ENCODE results near the gene ADPRHL1.

ADPRHL1 gene

DNA sequence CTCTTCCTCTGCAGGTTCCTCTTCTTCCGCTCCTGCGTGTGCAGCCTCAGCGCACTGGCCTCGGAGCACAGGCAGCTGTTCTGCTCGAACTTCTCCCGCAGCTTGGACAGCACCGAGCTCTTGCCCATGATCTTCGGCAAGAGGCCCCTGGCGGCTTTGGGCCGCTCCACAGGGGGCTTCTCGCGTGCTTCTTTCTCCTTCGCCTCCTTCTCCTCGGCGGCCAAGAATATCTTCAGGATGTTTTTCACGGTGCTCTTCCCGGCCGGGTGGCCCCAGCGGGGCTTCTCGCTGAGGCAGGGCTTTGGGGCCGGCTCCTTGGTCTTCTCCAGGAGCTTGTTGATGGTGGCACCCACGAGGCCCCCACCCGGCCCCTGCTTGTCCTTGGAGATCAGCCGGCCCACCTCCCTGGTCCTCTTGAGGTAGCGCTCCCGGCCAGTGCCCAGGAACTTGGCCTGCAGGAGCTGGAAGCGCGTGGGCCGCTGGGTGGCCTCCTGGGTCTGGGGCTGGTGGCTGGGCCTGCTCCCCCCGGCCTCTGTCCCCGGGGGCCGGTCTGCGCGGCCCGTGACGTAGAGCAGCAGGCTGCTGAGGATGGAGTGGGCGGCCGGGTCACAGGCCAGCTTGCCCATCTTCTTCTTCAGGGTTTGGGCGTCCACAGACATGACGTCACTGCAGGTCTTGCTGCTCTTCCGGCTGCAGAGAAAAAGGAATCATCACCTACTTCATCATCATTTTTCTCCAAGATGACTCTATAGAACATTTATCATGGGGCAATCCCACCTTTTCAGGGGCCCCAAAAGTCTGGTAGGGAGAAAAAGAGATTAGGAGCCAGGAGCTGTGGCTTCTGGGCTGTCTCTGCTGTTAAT lies 45.5 kb downstream of the ADPRHL1 start:
- H3K4me3 ChIP-seq (ENCODE audit: low read length), result no peak overlapping the region
- H3K9me3 ChIP-seq (ENCODE audit: control insufficient read depth, low read length), result no peaks in the 10 kb centered on the region
- H3K27me3 ChIP-seq (ENCODE audit: control insufficient read depth, insufficient read depth, low read length), result no peaks in the 10 kb centered on the region
- no peaks in the 10 kb centered on the region for H3K36me3 ChIP-seq (ENCODE audit: control insufficient read depth, insufficient read depth, low read length)
- H3K9ac ChIP-seq (ENCODE audit: low read length), result no peak overlapping the region
- H3K4me1 ChIP-seq (ENCODE audit: control insufficient read depth, insufficient read depth, low read length), result peaks cover 6% of the 10 kb centered on the region

DNA sequence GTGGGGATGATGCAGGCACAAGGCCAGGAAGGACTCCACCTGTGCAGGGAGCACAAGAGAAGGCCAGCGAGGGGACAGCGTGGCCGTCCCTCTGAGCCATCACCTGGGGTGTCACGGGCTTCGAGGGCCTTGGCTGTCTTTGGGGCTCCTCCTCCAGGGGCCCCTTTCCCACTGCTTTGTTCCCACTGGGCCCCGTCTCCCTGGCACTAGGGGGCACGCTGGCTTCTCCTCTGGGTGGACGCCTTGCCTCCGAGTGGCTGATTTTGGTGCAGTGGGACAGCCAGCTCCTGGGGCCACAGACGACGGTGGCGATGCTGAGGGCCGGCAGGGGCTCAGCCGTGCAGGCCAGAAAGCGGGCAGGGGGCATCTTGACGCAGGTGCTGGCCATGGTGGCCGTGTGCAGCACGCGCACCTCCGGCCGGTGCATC lies 46.2 kb downstream of the ADPRHL1 start:
- H3K9ac ChIP-seq (ENCODE audit: low read length), result no peak overlapping the region
- no peaks in the 10 kb centered on the region for H3K27me3 ChIP-seq (ENCODE audit: control insufficient read depth, insufficient read depth, low read length)
- H3K9me3 ChIP-seq (ENCODE audit: control insufficient read depth, low read length), result no peaks in the 10 kb centered on the region
- no peaks in the 10 kb centered on the region for H3K36me3 ChIP-seq (ENCODE audit: control insufficient read depth, insufficient read depth, low read length)
- peaks cover 6% of the 10 kb centered on the region for H3K4me1 ChIP-seq (ENCODE audit: control insufficient read depth, insufficient read depth, low read length)
- H3K4me3 ChIP-seq (ENCODE audit: low read length), result no peak overlapping the region

DNA sequence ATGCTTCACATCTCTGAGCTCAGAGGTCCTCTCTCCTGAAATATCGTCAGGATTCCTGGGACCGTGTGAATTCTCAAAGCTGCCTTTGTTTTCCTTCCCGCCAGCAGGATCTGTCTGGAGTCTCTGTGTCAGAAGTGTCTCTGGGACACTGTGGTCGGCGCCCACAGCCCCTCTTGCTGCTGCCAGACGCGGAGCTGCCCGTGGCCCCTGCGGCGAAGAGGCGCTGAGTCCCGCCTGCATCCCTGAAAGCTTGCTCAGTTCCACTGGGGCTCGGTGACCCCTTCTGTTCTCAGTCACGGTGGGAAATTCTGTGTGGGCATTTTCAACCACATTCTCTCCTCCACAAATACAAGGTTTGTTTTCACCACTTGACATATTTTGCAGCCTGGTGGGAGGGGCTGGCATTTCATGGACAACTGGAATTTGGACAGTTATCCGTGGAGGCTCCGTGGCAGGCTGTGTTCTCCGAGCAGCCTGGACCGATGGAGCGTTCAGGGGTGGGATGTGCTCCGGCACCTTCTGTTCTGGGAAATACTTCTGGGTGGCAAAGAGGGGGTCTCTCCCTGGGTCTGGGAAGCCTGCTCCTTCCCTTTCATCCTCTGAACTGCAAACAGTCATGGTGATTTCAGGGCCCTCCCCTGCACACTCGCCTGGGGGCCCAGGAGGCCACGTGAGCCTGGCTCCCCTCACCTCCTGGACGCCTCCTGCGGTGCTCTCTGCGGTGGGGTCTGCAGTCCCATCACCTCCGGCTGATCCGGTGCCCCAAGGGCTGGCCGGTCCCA lies 46.8 kb downstream of the ADPRHL1 start:
- H3K9me3 ChIP-seq (ENCODE audit: control insufficient read depth, low read length), result no peaks in the 10 kb centered on the region
- H3K27me3 ChIP-seq (ENCODE audit: control insufficient read depth, insufficient read depth, low read length), result no peaks in the 10 kb centered on the region
- H3K4me1 ChIP-seq (ENCODE audit: control insufficient read depth, insufficient read depth, low read length), result peaks cover 5% of the 10 kb centered on the region

GRCh38 chr13:113405481-113406300 lies 47.6 kb downstream of the ADPRHL1 start:
- no peaks in the 10 kb centered on the region for H3K9me3 ChIP-seq (ENCODE audit: control insufficient read depth, low read length)
- H3K36me3 ChIP-seq (ENCODE audit: control insufficient read depth, insufficient read depth, low read length), result no peaks in the 10 kb centered on the region
- H3K4me3 ChIP-seq (ENCODE audit: low read length), result no peak overlapping the region
- H3K9ac ChIP-seq (ENCODE audit: low read length), result no peak overlapping the region
- peaks cover 4% of the 10 kb centered on the region for H3K4me1 ChIP-seq (ENCODE audit: control insufficient read depth, insufficient read depth, low read length)
- no peaks in the 10 kb centered on the region for H3K27me3 ChIP-seq (ENCODE audit: control insufficient read depth, insufficient read depth, low read length)

More for the DNA sequence above, 46.8 kb downstream of the ADPRHL1 start:
- Histone ChIP-seq H3K36me3 (ENCODE audit: control insufficient read depth, insufficient read depth, low read length) (no peaks in the 10 kb centered on the region), H3K4me3 (ENCODE audit: low read length) (no peak overlapping the region), H3K9ac (ENCODE audit: low read length) (no peak overlapping the region)

- H3K9ac ChIP-seq (ENCODE audit: low read length), result no peak overlapping the region
- H3K36me3 ChIP-seq (ENCODE audit: control insufficient read depth, insufficient read depth, low read length), result no peaks in the 10 kb centered on the region
- no peaks in the 10 kb centered on the region for H3K9me3 ChIP-seq (ENCODE audit: control insufficient read depth, low read length)
- peaks cover under 1% of the 10 kb centered on the region for H3K4me1 ChIP-seq (ENCODE audit: control insufficient read depth, insufficient read depth, low read length)
- H3K27me3 ChIP-seq (ENCODE audit: control insufficient read depth, insufficient read depth, low read length), result no peaks in the 10 kb centered on the region
- no peak overlapping the region for H3K4me3 ChIP-seq (ENCODE audit: low read length)
These were observed 48.4 kb downstream of the ADPRHL1 start for GRCh38 chr13:113404723-113405471.

DNA sequence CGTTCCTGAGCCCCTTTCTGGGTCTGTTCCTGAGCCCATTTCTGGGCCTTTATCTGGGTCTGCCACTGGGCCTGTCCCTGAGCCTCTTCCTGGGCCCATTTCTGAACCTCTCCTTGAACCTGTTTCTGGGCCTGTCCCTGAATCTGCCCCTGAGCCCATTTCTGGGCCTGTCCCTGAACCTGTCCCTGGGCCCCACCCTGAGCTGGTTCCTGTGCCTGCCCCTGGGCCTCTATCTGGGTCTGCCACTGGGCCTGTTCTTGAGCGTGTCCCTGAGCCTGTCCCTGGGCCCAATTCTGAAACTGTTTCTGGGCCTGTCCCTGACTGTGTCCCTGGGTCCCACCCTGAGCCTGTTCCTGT lies 48.9 kb downstream of the ADPRHL1 start:
- Histone ChIP-seq H3K9ac (ENCODE audit: low read length) (no peak overlapping the region), H3K4me1 (ENCODE audit: control insufficient read depth, insufficient read depth, low read length) (no peaks in the 10 kb centered on the region), H3K4me3 (ENCODE audit: low read length) (no peak overlapping the region), H3K36me3 (ENCODE audit: control insufficient read depth, insufficient read depth, low read length) (no peaks in the 10 kb centered on the region), H3K9me3 (ENCODE audit: control insufficient read depth, low read length) (no peaks in the 10 kb centered on the region), H3K27me3 (ENCODE audit: control insufficient read depth, insufficient read depth, low read length) (no peaks in the 10 kb centered on the region)

DNA sequence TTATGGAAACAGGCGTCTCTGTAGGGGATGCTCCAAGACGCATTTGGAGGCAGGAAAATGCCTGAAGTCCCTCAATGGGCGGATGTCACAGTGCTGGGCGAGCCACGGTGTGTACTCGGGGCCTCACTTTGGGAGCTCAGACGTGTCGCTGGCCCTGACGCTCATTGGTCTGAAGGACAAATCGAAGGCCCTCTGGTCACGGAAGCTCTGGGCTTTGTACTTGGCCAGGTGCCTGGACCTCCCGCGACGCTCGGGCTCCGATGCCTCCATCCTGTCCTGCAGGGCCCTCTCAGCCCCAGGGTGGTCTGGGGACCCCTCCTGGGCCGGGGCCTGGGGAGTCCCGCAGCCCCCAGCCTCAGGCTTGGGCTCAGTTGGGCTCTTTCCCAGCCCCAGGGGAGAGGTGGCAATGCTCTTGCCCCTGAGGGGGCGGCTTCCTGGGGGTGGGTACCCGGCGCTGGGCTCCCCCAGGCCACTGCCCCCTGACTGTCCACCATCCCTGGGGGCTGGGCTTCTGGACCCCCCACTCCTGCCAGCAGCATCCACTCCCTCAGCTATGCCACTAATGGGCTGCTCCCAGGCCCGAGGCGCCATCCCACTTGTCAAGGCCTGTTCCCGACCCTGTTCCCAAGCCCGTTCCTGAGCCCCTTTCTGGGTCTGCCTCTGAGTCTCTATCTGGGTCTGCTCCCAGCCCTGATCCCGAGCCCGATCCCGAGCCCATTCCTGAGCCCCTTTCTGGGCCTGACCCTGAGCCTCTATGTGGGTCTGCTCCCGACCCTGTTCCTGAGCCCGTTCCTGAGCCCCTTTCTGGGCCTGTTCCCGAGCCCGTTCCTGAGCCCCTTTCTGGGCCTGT lies 49.8 kb downstream of the ADPRHL1 start:
- no peaks in the 10 kb centered on the region for H3K4me1 ChIP-seq (ENCODE audit: control insufficient read depth, insufficient read depth, low read length)

GRCh38 chr13:113402471-113403254 lies 50.6 kb downstream of the ADPRHL1 start:
- H3K36me3 ChIP-seq (ENCODE audit: control insufficient read depth, insufficient read depth, low read length), result no peaks in the 10 kb centered on the region
- H3K4me1 ChIP-seq (ENCODE audit: control insufficient read depth, insufficient read depth, low read length), result peaks cover 2% of the 10 kb centered on the region
- no peak overlapping the region for H3K9ac ChIP-seq (ENCODE audit: low read length)
- no peaks in the 10 kb centered on the region for H3K27me3 ChIP-seq (ENCODE audit: control insufficient read depth, insufficient read depth, low read length)
- H3K4me3 ChIP-seq (ENCODE audit: low read length), result no peak overlapping the region
- H3K9me3 ChIP-seq (ENCODE audit: control insufficient read depth, low read length), result no peaks in the 10 kb centered on the region

More for the DNA sequence above, 49.8 kb downstream of the ADPRHL1 start:
- H3K4me3 ChIP-seq (ENCODE audit: low read length), result no peak overlapping the region
- H3K9ac ChIP-seq (ENCODE audit: low read length), result no peak overlapping the region
- no peaks in the 10 kb centered on the region for H3K27me3 ChIP-seq (ENCODE audit: control insufficient read depth, insufficient read depth, low read length)
- H3K9me3 ChIP-seq (ENCODE audit: control insufficient read depth, low read length), result no peaks in the 10 kb centered on the region
- no peaks in the 10 kb centered on the region for H3K36me3 ChIP-seq (ENCODE audit: control insufficient read depth, insufficient read depth, low read length)

DNA sequence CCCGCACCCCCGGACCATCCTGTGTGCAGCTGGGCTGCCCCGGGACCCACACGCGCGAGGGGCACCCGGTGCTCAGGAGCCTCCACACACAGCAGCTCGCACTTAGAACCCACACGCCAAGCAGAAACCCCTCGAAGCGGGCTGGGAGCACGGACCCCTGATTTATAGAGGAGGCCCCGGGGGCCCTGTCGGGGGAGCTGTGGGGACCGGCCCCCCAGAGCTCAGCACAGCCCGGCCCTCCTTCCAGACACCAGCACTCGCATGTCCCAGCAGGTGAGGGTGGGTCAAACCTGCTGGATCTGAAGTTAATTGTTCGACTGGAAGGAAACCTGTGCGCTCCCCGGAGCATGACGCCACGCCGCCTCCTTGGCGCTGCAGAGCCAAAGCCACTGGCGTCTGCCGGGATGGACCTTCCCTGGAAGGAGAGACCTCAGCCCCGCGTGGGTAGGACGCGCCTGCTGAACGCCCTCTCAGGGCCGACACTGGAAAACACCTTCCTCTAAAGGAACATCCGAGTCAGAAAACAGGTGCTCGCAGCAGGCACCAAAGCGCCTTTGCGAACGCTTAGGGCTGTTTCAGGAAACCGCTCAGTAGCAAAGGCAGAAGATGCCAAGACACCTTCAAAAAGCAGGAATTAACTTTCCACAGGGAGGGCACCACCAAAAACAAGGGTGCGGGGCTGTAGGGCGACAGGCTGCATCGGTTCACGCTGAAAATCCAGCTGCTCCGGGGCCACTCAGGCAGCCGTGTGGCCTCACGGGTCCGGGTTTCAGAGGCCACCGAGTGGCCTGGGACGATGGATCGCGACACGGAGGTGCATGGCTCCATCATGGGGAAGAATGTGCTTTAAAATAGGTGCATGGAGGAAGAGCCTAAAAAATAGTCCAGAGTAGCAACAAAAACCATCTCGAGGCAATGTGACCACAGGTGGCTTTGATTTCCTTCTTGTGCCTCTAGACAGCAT lies 51.6 kb downstream of the ADPRHL1 start:
- no peaks in the 10 kb centered on the region for H3K27me3 ChIP-seq (ENCODE audit: control insufficient read depth, insufficient read depth, low read length)
- no peak overlapping the region for H3K4me3 ChIP-seq (ENCODE audit: low read length)
- H3K4me1 ChIP-seq (ENCODE audit: control insufficient read depth, insufficient read depth, low read length), result peaks cover 9% of the 10 kb centered on the region
- H3K9ac ChIP-seq (ENCODE audit: low read length), result no peak overlapping the region
- H3K9me3 ChIP-seq (ENCODE audit: control insufficient read depth, low read length), result no peaks in the 10 kb centered on the region
- no peaks in the 10 kb centered on the region for H3K36me3 ChIP-seq (ENCODE audit: control insufficient read depth, insufficient read depth, low read length)

Measured in mucosa of stomach (tissue), 1 donor.